H1 (cell line): ENCODE measurements around the gene ZMYM2. TPM values are rescaled to one million over a fixed set of nuclear protein-coding genes. Genes with fewer than 3 reads are reported as not detected.

Experiments
- CBX5 ChIP-seq: fragments of 300-800, 300-1000 bp; sonication (generic); IDR thresholded peaks from 2 replicates; pipeline ENCODE4 v1.7.1; 2016; ENCODE audit warnings: antibody characterized with exemption, low read length, low read depth
- polyA plus RNA-seq, 7 experiments: library from polyadenylated mRNA; depleted of rRNA in 3 of 7; stranded (reverse) in 5 of 7; unstranded in 2 of 7; fragments of >200 nt in 5 of 7; fragments of 200-250 nt in 2 of 7; gene quantifications; 1 replicate in 5 of 7; 2 replicates in 1 of 7; 4 replicates in 1 of 7; pipeline versions ENCODE4 v1.2.1 to v1.2.3, GENCODE V29; 2011 to 2013; ENCODE audit warnings: missing spikeins in 2 of 7, mixed read lengths in 2 of 7
- total RNA-seq: library from RNA; stranded (reverse); fragmentation: NEBNext Ultra II Directional; extraction: Animal tissue kit (Norgen Biotek cat#: 25700); gene quantifications from 2 replicates; pipeline ENCODE4 v1.2.1, GENCODE V29; 2021

Gene ZMYM2
- total and polyA plus RNA-seq, 2 of the 8 experiments (the other 6 are each of a cell fraction or from before 2014, with no cell fraction given) = 41.2 to 159 TPM

- TF ChIP-seq CBX5 = no peak
These were observed 172.1 kb downstream of the ZMYM2 start (continued) for GRCh38 chr13:20130652-20131051.
